Activated gamma-delta T cell (primary cell): ENCODE results near the gene TCF7L2.

Experiments used
- DNase-seq: peaks from one replicate; lab custom pipeline; 2025; lab: John Stamatoyannopoulos, UW

Gene TCF7L2

GRCh38 chr10:113126229-113127201 lies 176.5 kb downstream of the TCF7L2 start:
- peak; percentile 17 for DNase-seq

GRCh38 chr10:113127261-113127900 lies 177.3 kb downstream of the TCF7L2 start:
- DNase-seq = no peak

GRCh38 chr10:113127901-113128283 lies 177.8 kb downstream of the TCF7L2 start:
- no peak for DNase-seq

- DNase-seq = no peak
Observed at GRCh38 chr10:113128450-113129070, 178.5 kb downstream of the TCF7L2 start.

- no peak for DNase-seq
Observed at GRCh38 chr10:113129117-113129516, 179.1 kb downstream of the TCF7L2 start.

- DNase-seq = no peak
Observed at GRCh38 chr10:113130014-113130641, 180.1 kb downstream of the TCF7L2 start.

GRCh38 chr10:113131613-113132261 lies 181.7 kb downstream of the TCF7L2 start:
- DNase-seq = no peak

GRCh38 chr10:113132591-113133121 lies 182.6 kb downstream of the TCF7L2 start:
- DNase-seq = no peak

- no peak for DNase-seq
Observed at GRCh38 chr10:113133497-113134115, 183.6 kb downstream of the TCF7L2 start.

- no peak for DNase-seq
Observed at GRCh38 chr10:113135025-113135424, 185.0 kb downstream of the TCF7L2 start.

GRCh38 chr10:113137941-113138685 lies 188.1 kb downstream of the TCF7L2 start:
- no peak for DNase-seq

- no peak for DNase-seq
Observed at GRCh38 chr10:113138937-113139585, 189.0 kb downstream of the TCF7L2 start.

- DNase-seq = no peak
Observed at GRCh38 chr10:113139699-113140098, 189.7 kb downstream of the TCF7L2 start.

- DNase-seq = no peak
Observed at GRCh38 chr10:113140143-113141011, 190.3 kb downstream of the TCF7L2 start.

GRCh38 chr10:113142601-113143362 lies 192.7 kb downstream of the TCF7L2 start:
- DNase-seq = no peak

GRCh38 chr10:113144576-113144975 lies 194.5 kb downstream of the TCF7L2 start:
- DNase-seq = no peak

GRCh38 chr10:113148071-113148825 lies 198.2 kb downstream of the TCF7L2 start:
- no peak for DNase-seq
